HK-2 (cell line): ENCODE data around the gene RGS6.

Experiments used
- DNase-seq: peaks from one replicate; pipeline ENCODE4 v3.0.0-alpha.2; 2018; ENCODE audit not compliant: unreplicated experiment

The RGS6 gene

DNA sequence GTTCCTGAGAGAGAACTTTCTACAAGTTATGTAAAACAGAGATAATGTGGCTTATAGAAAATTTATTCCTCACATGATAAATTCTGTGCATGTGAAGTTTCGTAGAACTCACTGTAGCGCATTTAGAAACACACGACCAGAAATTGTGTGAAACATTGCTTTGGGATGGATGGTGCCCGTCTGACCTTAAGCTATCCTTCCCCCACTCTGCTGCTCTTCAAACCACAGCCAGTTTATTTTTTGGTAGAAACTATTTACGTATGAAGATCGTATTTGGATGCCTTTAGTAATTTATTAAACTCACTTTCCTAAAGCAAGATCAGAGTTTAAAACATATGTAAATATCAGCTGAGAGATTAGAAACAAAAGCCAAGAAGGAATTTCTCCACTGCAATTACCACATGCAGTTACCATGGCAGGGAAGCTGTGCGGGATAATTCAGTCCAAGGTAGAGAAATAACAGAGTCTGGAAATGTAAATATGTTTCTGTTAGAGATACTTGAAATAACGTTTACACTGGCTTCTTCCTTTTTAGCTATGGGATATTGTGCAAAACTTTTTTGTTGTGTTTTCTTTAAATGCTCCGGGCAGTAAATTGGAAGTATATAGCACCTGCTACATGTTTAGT is 382.7 kb downstream of the RGS6 start:
- DNase-seq, result no peak

DNA sequence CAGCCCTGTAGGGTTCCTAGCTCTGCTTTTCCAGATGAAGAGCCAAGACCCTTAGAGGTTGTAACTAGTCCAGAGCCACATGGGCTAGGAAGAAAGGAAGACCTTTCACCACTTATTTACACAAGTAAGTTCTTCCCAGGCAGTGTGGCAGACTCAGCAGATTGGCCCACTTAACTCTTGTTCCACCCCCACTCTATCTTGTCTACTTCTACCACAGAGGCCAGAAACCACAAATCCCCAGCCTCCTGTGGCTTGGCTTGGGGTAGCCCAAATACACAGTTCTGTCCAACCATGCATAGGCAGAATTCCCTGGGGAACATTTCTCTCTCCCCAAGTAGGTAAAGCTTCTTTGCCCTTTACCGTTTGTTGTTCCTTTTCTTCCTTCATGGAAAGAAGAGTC is 383.5 kb downstream of the RGS6 start:
- DNase-seq, result no peak

DNA sequence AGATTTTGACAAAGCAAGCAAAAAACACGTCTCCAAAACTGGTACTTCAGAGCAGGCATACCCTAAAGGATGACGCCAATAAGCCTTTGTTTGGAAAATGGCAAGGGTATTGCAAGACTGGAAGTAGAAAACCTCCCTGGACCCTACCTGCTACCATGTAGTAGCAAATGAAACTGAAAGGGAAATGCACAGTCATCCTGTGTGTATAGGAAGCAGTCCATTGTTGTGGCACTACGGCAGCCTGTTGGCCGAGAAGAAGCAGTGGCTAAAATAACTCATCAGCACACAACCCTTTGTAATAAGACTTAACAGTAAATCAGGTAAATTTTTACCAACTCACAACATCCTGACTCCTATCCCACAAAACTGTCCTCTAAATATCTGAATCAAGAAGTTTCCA is 386.4 kb downstream of the RGS6 start:
- no peak for DNase-seq

DNA sequence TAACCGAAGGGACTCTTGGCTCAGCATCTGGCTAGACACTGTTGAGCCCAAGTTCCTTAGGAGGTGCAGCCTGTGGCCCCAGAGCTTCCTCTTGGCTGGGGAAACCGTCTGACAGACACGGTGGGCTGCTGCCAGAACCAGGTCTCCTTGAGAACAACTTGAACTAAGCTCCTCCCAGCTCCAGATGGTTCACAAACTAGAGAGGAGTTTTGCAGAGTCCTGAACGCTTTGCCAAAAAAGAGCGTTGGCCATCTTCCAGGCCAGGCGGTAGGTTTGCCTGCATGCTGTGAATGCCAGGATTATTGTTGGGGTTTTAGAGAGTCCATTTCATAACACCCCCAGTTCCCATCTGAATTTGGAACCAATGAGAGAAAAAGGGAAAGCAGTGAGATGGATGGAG is 399.8 kb downstream of the RGS6 start:
- no peak for DNase-seq

DNA sequence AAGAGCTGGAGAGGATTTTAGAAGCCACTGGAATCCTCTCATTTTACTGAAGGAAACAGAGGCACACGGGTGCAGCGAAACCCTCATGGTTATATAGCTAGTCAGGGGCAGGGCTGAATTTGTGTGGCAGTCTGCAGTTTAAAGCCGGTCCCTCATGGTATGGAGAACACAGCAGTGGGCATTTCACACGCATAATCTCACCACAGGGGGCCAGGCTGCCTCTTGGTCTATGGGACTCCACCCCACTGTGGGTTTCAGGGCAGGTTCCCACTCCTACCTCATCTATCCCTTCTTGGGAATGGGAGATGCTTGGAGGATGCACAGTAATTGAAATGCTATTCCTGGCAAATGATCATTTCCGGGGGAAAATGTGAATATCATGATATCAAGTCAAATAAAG is 400.6 kb downstream of the RGS6 start:
- DNase-seq, result no peak

DNA sequence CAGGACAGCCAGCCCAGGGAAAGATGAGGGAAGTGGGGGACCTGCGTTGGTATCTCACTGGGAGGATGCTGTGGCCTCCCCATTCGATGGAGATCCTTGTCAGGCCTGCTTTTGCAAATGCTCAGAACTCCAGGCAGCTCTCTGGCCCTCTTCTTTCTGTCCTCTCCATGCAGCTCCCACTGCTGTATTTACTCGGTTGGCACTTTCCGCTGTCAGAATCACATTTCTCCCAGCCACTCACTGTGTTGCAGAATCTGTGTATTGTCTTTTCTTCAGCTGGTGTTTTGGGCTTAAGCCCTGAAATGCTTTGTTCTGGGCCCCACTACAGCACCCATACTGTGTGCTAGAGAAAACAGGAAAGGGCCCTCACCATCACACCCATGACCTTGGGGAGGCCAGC is 401.1 kb downstream of the RGS6 start:
- DNase-seq, result no peak

DNA sequence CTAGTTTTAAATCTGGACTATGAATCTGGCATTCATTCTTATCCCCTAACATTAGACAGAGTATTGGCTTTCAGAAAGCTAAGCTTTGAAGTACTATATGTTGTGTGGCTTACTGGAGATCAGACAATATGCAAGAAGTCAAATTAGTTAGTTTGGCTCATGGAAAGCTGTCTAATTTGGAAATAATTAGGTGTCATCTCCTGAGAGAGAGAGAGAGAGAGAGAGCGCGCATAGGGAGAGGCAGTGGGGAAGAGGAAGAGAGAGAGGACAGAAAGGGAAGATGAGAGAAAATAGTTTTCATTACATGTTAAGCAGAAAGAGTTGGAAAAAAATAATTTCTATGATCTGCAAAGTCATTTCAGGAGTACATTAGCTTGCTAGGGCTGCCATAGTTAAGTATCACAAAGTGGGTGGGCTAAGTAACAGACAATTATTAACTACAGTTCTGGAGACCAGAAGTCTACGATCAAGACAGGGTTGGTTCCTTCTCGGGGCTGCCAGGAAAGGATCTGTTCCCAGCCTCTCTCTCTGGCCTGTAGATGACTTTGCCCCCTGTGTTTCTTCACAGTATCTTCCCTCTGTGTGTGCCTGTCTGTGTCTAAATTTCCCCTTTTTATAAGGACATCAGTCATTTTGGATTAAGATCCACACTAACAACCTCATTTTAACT is 404.2 kb downstream of the RGS6 start:
- no peak for DNase-seq

DNA sequence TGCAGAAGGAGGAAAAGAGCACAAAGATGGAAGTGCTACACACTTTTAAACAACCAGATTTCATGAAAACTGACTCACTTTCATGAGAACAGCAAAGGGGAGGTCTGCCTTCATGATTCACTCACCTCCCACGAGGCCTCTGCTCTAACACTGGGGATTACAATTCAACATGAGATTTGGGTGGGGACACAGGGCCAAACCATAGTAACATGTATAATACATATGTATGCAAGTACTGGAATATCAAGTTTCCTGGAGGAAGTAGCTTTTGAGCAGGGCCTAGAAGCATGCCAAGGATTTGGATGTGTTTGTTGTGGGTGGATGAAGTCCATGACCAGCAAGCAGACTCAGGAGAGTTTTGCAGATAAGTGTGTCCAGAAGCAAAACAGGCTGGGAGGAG is 409.0 kb downstream of the RGS6 start:
- DNase-seq, result no peak

DNA sequence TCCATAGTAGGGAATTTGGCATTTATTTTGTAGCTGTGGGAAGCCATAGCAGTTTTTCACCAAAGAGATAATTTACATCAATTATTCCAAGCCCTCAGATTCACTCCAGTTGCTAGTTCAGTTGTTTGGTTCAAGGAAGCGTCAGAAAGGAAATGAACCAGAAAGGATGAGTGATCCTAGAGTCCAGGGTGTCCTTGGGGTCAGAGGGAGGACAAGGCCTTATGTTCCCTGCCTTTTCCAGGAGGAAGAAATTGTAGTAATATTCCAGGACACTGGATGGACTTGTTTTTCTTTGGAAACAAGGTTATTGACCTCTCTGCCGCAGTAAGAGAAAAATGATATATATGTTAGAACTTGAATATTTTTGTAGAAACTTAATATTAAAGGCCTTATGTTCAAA is 409.5 kb downstream of the RGS6 start:
- no peak for DNase-seq

DNA sequence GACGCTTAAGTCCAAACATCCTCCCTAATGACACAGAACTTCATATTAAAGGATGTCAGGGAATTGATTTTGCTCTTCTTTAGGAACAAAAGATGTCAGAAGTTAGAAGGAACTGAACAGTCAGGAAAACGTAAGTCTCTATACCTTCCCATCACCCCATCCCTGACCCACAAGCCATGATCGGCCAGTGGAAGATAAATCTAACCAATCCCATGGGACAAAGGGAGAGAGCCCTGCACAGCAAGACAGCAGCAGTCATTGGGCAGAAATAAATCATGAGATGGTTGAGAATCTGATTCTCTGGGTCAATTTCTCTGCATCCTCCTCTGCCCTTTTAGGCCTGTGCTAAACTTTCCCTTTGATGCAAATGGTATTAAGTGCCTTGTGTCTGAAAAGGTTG is 414.9 kb downstream of the RGS6 start:
- DNase-seq, result no peak

DNA sequence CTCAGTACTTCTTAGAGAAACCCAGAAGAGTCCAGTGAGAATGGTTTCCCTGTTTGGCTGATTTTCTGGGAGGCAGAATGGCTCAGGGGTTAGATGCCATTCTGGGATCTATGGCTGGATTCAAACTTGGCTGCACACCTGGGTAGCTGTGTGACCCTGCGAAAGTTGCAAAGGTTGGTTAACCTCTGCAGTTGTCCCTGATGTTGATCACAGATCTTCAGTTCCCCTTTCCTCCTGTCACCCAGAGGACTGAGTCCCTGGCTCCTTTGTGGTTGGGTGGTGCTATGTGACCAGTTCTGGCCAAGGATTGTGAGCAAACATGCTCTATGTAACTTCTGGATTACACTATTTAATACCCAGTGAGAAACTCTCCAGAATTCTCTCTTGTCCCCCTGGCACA is 418.0 kb downstream of the RGS6 start:
- DNase-seq, result no peak

DNA sequence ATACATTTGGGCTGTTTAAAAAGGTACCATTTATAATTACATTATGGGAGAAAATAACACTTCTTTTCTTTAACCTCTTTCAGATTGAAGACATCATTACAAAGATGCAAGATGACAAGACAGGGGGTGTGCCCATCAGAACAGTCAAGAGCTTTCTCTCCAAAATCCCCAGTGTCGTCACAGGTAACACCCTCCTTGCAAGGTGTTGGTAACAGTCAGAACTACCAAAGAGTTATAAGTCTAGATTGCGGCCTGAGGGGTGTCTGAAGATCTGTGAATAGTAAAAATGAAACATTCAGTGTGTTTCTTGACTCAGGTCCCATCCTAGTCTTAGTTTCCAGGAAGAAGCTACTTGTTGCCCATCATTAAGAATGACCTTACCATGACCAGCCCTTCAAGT is 419.8 kb downstream of the RGS6 start:
- DNase-seq, result no peak

DNA sequence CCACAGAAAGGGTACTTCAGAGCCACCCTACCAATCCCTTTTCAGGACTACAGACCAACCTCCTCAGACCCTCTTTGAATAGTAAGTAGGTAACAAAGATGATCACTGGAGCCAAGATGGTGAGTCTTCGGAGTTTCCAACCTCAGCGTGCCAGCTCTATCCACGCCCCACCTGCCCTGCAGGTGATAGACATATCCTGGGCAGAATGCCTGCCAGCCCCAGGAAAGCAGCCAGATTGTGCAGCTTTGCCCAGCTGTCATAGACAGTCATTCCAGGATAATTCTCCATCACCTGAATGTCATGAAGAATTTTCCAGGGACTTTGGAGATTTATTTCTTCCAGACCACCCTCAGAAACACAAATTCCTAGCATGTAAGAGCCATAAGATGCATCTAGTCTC is 434.4 kb downstream of the RGS6 start:
- no peak for DNase-seq

DNA sequence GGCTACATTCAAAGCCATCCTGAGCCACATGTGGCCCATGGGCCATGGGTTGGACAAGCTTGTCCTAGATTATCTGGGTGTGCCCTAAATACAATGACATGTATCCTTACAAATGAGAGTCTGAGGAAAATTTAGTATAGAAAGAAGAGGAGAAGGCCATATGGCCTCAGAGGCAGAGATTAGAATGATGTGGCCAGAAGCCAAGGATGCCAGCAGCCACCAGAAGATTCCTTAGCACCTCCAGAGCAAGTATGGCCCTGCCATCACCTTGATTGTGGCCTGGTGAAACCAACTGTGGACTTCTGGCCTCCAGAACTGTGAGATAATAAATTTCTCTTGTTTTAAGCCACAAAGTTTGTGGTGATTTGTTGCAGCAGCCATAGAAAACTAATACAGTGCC is 436.9 kb downstream of the RGS6 start:
- no peak for DNase-seq

DNA sequence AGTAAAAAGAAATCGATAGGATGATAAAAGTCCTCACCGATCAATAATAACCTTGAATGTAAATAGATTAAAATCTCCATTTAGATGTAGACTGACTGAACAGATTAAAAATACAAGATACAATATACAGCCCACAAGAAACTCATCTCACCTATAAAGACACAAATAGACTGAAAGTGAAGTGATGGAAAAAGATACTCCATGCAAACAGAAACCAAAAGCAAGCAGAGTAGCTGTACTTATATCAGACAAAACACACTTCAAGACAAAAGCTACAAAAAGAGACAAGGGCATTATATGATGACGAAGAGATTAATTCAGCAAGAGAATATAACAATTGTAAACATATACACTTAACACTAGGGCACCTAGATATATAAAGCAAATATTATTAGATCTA is 444.8 kb downstream of the RGS6 start:
- no peak for DNase-seq

DNA sequence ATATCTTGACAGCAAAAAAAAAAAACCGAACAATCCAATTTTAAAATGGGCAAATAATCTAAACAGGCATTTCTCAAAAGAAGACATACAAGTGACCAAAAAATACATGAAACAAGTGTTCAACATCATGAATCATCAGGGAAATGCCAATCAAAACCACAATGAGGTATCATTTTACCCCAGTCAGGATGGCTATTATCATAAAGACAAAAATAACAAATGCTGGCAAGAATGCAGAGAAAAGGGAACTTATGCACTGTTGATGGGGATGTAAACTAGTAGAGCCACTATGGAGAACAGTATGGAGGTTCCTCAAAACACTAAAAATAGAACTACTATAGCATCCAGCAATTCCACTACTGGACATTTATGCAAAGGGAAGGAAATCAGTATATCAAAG is 448.2 kb downstream of the RGS6 start:
- DNase-seq, result no peak

DNA sequence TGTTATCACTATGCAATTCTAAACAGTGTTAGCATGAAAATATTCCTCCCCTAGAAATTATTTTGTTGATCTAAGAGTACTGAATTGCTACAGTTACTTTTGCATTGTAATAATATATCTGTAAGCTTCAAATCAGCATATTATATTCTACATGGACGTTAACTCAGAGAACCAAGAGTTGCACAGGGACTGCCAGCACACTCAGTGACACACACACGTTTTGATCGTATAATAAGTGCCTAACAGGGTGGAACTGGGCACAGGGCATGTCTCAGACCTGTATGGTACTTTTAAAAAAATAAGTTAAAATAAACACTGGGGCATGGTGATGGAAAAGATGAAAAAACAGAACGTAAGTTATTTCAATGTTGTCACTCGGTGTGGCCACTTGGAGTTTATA is 451.6 kb downstream of the RGS6 start:
- no peak for DNase-seq

DNA sequence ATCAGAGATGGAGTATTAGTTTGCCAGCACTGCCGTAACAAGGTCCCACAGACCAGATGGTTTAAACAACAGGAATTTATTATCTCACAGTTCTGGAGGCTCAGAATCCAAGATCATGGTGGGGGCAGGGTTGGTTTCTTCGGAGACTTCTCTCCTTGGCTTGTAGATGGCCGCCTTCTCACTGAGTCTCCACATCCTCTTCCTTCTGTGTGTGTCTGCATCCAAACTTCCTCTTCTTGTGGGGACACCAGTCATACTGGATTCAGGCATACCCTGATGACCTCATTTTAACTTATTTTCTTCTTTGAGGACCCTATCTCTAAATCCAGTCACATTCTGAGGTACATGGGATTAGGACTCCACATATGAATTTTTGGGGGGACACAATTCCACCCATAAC is 455.5 kb downstream of the RGS6 start:
- DNase-seq, result no peak

DNA sequence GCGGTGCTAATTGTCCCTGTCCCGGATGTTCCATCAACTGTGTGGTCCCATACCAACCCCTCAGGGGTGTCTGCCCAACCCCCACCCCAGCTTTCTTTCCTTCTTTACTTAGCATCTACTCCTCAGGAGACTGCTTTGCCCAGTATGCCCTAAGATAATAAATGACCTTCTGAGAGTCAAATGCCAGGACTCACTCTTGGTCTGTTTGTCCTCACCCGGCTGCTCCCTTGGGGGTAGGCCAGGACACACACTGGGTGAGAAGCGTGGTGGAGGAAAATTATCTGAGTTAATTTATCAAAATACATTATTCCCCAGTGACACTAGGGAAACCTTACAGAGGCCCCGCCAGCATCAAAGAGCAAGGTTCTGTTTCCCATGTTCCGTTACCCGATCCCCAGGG is 457.0 kb downstream of the RGS6 start:
- no peak for DNase-seq

DNA sequence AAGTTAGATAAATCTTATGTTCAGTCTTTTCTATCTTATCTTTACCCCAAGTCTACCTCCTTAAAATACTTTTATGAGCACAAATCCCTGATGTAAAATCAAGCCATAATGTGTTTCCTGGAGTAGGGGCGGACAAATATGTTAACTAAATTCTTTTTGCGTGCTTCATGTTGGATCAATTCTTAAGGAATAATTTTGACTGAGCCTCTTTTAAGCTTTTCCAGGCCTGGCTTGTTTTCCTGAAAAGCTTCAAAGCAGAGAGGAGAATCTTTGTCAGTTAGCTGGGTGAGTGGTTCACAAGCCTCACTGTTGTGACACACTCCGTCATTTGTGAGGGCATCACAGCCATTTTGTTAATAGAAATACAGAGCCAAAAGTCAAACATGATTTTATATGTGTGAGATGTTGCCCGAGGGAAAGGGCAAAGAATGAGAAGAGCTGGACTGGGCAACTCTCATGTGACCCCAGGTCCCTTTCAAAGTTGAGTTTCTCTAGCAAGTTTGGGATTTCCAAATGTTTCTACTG is 468.9 kb downstream of the RGS6 start:
- DNase-seq, result no peak

DNA sequence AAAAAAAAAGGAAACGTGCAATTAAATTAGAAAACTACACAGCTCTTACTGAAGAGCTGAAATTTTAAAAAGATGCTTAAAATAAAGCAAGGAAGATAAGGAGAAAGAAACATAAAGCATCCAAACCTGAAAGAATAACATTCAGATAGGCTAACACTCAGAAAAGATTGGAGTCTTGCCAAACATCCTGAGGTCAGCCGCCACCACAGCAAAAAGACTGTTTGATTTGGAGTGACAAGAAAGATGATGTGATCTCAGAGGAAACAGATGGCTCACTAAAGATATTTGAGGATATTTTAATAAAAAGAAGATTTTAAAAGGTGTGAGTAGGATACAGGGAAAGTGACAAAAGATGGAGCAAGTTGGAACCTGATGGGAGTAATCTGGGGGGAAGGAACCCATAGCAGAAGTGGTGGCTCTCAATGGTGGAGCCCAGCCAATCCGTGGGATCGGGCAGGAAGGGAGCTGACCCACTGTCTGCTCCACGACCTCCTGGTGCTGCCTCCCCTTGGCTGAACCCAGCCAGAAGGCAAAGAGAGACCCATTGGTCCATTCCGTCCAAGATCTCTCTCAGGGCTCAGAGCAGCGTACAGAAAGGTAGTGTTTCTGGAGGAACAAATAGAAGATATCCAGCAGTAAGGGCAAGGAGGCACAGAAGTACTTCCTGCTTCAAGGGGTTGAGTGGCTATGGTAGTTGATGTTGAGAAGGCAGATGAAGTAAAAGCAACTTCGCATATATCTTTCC is 469.6 kb downstream of the RGS6 start:
- no peak for DNase-seq

DNA sequence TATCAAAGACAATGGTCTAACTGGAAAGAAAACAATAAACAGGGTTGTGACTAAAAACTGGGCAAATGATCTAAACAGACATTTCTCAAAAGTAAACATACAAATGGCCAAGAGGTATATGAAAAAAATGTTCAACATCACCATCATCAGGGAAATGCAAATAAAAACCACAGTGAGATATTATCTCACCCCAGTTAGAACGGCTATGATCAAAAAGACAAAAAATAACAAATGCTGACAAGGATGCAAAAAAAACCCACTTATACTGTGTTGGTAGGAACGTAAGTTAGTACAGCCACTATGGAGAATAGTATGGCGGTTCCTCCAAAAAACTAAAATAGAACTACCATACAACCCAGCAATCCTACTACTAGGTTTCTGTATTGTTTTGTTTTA is 470.1 kb downstream of the RGS6 start:
- no peak for DNase-seq

DNA sequence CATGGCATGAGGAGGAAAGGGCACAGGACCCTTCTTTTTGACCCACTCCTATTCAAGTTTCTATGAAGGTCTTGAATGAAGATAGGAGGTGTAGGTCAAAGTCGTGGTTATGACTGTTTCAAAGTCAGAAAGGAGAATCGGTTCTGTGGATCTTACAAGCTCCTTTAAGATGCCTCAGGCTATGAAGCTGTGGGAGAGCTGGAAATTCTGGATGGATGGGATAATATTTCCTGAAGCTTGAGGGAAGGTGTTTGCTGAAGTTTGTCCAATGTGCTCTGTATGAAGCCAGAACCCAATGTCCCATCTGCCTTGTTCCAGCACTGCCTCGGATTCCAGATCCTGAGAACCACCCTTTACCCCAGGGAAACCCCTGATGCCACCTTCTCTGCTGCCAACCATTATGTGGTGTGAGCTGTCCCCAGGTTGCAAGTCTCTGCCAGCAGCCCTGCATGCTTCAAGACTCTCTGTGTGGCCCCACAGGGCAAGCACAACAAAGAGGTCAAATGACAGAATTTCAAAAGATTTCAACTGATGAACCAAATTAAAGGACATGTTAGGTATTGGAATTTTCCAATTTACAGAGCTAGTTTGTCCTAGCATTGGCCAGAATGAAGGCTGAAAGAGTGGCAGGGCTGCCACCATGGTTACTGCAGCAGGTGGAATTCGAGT is 472.0 kb downstream of the RGS6 start:
- DNase-seq, result no peak
